ENCODE results near the gene TMEM201. TPM values are rescaled to one million over a fixed set of nuclear protein-coding genes. Genes with fewer than 3 reads are reported as not detected.
A peak's percentile ranks its signal among the peaks of the same experiment; 100 is the strongest.

The TMEM201 gene
- total RNA-seq, 2 donors from 2014 or later, result 24.1 TPM

DNA sequence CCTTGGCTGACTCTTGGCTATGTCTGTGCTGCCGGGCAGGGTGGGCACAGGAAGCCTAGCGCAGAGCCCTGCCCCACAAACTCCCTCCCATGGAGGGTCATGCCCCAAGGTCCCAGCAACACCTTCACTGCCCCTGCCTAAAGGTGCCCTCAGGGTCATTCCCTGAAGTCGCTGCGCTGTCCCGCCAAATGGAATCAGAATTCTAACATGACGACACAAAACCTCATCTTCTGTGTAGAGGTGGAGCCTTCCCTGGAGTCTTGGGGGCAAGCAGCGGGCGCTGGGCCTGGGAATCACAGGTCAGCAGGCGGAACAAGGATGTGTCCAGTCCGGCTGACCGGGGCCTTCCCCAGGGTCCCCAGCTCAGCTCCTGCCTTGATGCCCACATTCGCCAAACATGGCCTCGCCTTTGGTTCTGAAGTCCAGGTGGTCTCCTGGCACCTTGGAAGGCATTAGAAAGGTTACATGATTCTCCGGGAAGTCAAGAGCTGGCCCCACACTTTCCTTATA, 17.3 kb downstream of the TMEM201 start:
- Histone ChIP-seq H3K4me1 (ENCODE audit: control insufficient read depth, insufficient read depth, low read length) (no peaks in the 10 kb centered on the region), H3K4me3 (ENCODE audit: low read length) (no peak overlapping the region), H3K27ac (ENCODE audit: low read depth, low read length) (no peak overlapping the region), H3K36me3 (ENCODE audit: control insufficient read depth, insufficient read depth, low read length) (peaks cover 9% of the 10 kb centered on the region), H3K9me3 (ENCODE audit: control insufficient read depth, low read length) (no peaks in the 10 kb centered on the region), H3K27me3 (ENCODE audit: control insufficient read depth, insufficient read depth, low read length, poor library complexity, severe bottlenecking) (no peaks in the 10 kb centered on the region), H3K9ac (ENCODE audit: extremely low read depth, low read length, poor library complexity, severe bottlenecking) (no peak overlapping the region)
- Mint-ChIP-seq H3K27me3 (ENCODE audit: insufficient read depth) (no peaks in the 10 kb centered on the region), H3K4me3 (no peak overlapping the region), H3K9me3 (no peaks in the 10 kb centered on the region), H3K4me1 (no peaks in the 10 kb centered on the region), H3K36me3 (ENCODE audit: low read depth) (peaks cover 16% of the 10 kb centered on the region), H3K27ac (peak overlapping the region; percentile 17)
- TF ChIP-seq CTCF (conservative IDR thresholded peaks at IDR 0.05), result no peak
- DNase-seq, result no peak
- 94 to 95% methylated on average over 8 to 14 of the region's 14 CpGs for WGBS, 2 experiments (ENCODE audit: insufficient coverage in 1 of 2, insufficient read length in 1 of 2)

- H3K27ac Mint-ChIP-seq, result no peak overlapping the region
- no peak overlapping the region for H3K9ac ChIP-seq (ENCODE audit: extremely low read depth, low read length, poor library complexity, severe bottlenecking)
- H3K36me3 Mint-ChIP-seq (ENCODE audit: low read depth), result peaks cover 19% of the 10 kb centered on the region
- H3K36me3 ChIP-seq (ENCODE audit: control insufficient read depth, insufficient read depth, low read length), result peaks cover 10% of the 10 kb centered on the region
- WGBS, 2 experiments (ENCODE audit: insufficient coverage in 1 of 2, insufficient read length in 1 of 2), result 95 to 97% methylated on average over 21 of the region's 21 CpGs
- H3K27ac ChIP-seq (ENCODE audit: low read depth, low read length), result no peak overlapping the region
- no peaks in the 10 kb centered on the region for H3K9me3 Mint-ChIP-seq
- no peaks in the 10 kb centered on the region for H3K27me3 Mint-ChIP-seq (ENCODE audit: insufficient read depth)
- H3K4me1 Mint-ChIP-seq, result no peaks in the 10 kb centered on the region
- no peaks in the 10 kb centered on the region for H3K4me1 ChIP-seq (ENCODE audit: control insufficient read depth, insufficient read depth, low read length)
- H3K9me3 ChIP-seq (ENCODE audit: control insufficient read depth, low read length), result no peaks in the 10 kb centered on the region
- H3K4me3 ChIP-seq (ENCODE audit: low read length), result no peak overlapping the region
- no peak for TF ChIP-seq CTCF (conservative IDR thresholded peaks at IDR 0.05)
- no peaks in the 10 kb centered on the region for H3K27me3 ChIP-seq (ENCODE audit: control insufficient read depth, insufficient read depth, low read length, poor library complexity, severe bottlenecking)
- H3K4me3 Mint-ChIP-seq, result no peak overlapping the region
- no peak for DNase-seq
These were observed 17.7 kb downstream of the TMEM201 start for GRCh38 chr1:9606458-9606857.

DNA sequence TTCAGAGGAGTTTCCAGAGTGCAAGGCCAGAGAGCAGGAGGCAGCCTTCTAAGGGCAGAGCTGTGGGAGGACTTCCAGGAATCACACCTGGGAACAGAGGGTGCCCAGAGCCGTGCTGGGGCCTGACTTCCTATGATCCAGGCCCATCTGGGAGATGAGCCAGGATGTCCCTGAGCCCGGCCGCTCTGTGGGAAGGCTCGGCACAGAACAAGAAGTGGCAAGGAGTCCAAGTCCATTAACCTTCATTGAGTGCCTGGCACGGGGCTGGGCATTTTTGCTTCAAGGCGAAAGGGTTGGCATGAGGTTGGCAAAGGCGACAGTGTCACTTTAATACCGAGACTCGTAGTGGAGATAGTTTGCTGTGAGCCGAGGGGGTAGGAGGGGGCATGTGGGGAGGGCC, 18.2 kb downstream of the TMEM201 start:
- WGBS, 2 experiments (ENCODE audit: insufficient coverage in 1 of 2, insufficient read length in 1 of 2), result 93 to 96% methylated on average over 10 of the region's 10 CpGs
- Mint-ChIP-seq H3K27ac (no peak overlapping the region), H3K4me3 (no peak overlapping the region), H3K4me1 (no peaks in the 10 kb centered on the region), H3K36me3 (ENCODE audit: low read depth) (peaks cover 21% of the 10 kb centered on the region), H3K9me3 (no peaks in the 10 kb centered on the region), H3K27me3 (ENCODE audit: insufficient read depth) (no peaks in the 10 kb centered on the region)
- Histone ChIP-seq H3K9me3 (ENCODE audit: control insufficient read depth, low read length) (no peaks in the 10 kb centered on the region), H3K27ac (ENCODE audit: low read depth, low read length) (no peak overlapping the region), H3K4me1 (ENCODE audit: control insufficient read depth, insufficient read depth, low read length) (no peaks in the 10 kb centered on the region), H3K27me3 (ENCODE audit: control insufficient read depth, insufficient read depth, low read length, poor library complexity, severe bottlenecking) (no peaks in the 10 kb centered on the region), H3K4me3 (ENCODE audit: low read length) (no peak overlapping the region), H3K9ac (ENCODE audit: extremely low read depth, low read length, poor library complexity, severe bottlenecking) (no peak overlapping the region), H3K36me3 (ENCODE audit: control insufficient read depth, insufficient read depth, low read length) (peaks cover 10% of the 10 kb centered on the region)
- TF ChIP-seq CTCF (conservative IDR thresholded peaks at IDR 0.05), result no peak
- no peak for DNase-seq
